Vagina (tissue), 2 donors: Measurements from ENCODE around the gene NUDT15. TPM values are rescaled to one million over a fixed set of nuclear protein-coding genes. Genes with fewer than 3 reads are reported as not detected.

ENCODE experiments used
- DNase-seq, 2 donors: peaks; one replicate each; pipeline ENCODE4 v3.0.0-alpha.2; 2017; ENCODE audit errors: extremely low spot score in 2 of 2
- H3K27ac ChIP-seq: fragments of 200-600 bp; sonication (generic); one replicate; pipeline ENCODE4 v1.5.1; 2019
- H3K27me3 ChIP-seq: fragments of 200-600 bp; sonication (generic); one replicate; pipeline ENCODE4 v1.5.1; 2019
- H3K36me3 ChIP-seq, 2 donors: fragments of 200-600 bp; sonication (generic); one replicate each; pipeline ENCODE4 v1.5.1; 2017 to 2019
- H3K4me1 ChIP-seq: fragments of 200-600 bp; sonication (generic); one replicate; pipeline ENCODE4 v1.5.1; 2019
- H3K4me3 ChIP-seq, 2 donors: fragments of 200-600 bp; sonication (generic); 1 replicate in 1 of 2; 2 replicates in 1 of 2; pipeline ENCODE4 v1.5.1; 2016 to 2019
- H3K9me3 ChIP-seq: fragments of 200-600 bp; sonication (generic); one replicate; pipeline ENCODE4 v1.5.1; 2019
- POLR2A ChIP-seq, 2 donors: fragments of 450-650 bp; IDR thresholded peaks; one replicate each; pipeline ENCODE4 v1.6.1; 2017; ENCODE audit warnings: antibody characterized with exemption in 2 of 2, mild to moderate bottlenecking in 2 of 2, moderate library complexity in 2 of 2
- POLR2AphosphoS5 ChIP-seq, 2 donors: sonication (generic); formaldehyde crosslinking; IDR thresholded peaks; one replicate each; pipeline ENCODE4 v1.9.0; 2017; ENCODE audit warnings: antibody characterized with exemption in 2 of 2, mild to moderate bottlenecking in 2 of 2, low read depth in 1 of 2; ENCODE audit not compliant: insufficient read depth in 1 of 2
- intact Hi-C: fragments of 100-400 bp; cut with DNase I; formaldehyde crosslinking; loops from one replicate; pipeline ENCODE4 v1.15.1; 2023
- total RNA-seq: library from RNA; depleted of rRNA; stranded (reverse); fragments of >200 nt; gene quantifications from one replicate; pipeline ENCODE4 v1.2.3, GENCODE V29; 2016
- TF ChIP-seq, protein P1 (sequence below), 3 experiments: fragments of 450-650 bp in 2 of 3; fragments of 200-600 bp in 1 of 3; sonication (generic) in 1 of 3; IDR thresholded peaks; one replicate each; pipeline ENCODE4 v1.5.1; 2017 to 2019; ENCODE audit warnings: antibody characterized with exemption in 3 of 3, mild to moderate bottlenecking in 2 of 3, moderate library complexity in 2 of 3

NUDT15 gene
- total RNA-seq, 1 donor from 2014 or later, result 9.3 TPM

DNA sequence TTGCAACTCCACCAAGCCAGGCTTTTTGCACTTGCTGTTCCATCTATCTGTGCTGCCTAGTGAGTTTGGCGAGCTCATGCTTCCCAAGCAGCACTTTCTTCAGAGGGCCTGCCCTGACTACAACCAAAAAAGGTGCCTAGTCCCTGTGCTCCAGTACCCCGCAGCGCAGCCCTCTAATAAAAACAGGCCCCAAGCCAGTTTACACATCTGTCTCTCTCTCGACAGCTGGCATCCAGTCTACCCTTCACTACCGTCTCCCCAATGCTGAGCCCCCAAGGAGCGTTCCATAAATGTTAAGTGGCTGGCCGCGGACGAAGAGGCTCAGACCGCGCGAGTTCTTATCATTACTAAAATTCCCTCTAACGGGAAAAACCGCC is 56.9 kb downstream of the NUDT15 start:
- DNase-seq, result no peak
- TF ChIP-seq, protein P1, sequence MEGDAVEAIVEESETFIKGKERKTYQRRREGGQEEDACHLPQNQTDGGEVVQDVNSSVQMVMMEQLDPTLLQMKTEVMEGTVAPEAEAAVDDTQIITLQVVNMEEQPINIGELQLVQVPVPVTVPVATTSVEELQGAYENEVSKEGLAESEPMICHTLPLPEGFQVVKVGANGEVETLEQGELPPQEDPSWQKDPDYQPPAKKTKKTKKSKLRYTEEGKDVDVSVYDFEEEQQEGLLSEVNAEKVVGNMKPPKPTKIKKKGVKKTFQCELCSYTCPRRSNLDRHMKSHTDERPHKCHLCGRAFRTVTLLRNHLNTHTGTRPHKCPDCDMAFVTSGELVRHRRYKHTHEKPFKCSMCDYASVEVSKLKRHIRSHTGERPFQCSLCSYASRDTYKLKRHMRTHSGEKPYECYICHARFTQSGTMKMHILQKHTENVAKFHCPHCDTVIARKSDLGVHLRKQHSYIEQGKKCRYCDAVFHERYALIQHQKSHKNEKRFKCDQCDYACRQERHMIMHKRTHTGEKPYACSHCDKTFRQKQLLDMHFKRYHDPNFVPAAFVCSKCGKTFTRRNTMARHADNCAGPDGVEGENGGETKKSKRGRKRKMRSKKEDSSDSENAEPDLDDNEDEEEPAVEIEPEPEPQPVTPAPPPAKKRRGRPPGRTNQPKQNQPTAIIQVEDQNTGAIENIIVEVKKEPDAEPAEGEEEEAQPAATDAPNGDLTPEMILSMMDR (IDR thresholded peaks at IDR 0.05), result no peak
- TF ChIP-seq POLR2A (IDR thresholded peaks at IDR 0.05), result no peak
- no peak for TF ChIP-seq POLR2AphosphoS5 (IDR thresholded peaks at IDR 0.05; ENCODE audit: insufficient read depth in 1 of 2, low read depth in 1 of 2)
- intact Hi-C loops, result loop anchor here (10.0 kb wide), 1 partner anchor 210 kb away; the partner anchor contains the start of gene RB1
- Histone ChIP-seq H3K27me3 (no peaks in the 10 kb centered on the region), H3K27ac (peak overlapping the region; percentile 94), H3K36me3 (no peaks in the 10 kb centered on the region), H3K9me3 (no peaks in the 10 kb centered on the region), H3K4me1 (peaks cover 44% of the 10 kb centered on the region), H3K4me3 (peak overlapping the region; percentile 72 to 98)

DNA sequence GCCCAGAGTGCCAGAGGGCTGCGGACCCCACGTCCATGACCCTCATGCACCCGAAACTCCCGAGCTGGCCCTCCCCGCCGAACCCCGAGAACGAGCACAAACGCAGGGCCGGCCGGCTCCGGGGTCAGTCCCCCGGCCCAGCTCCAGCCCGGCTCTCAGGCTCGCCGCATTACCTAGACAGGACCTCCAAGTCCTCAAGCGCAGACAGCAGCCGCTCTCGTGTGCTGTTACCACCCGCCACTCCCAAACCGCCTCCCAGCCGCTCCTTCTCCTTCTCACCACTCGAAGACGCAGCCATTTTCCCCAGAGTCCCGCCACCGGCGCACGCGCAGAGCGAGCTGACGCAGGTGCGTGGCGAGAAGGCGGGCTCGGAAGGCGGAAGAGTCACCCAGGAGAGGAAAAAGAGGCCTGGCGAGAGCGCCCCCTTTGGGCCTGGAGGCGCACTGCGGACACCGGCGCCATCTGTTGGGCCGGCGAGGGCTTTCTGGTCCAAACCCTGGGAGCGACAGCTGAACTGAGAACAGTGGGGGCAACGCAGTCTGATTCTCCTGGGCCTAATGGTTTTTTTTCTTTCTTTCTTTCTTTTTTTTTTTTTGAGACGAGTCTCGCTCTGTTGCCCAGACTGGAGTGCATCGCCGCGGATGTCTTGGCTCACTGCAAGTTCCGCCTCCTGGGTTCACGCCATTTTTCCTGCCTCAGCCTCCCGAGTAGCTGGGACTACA is 57.4 kb downstream of the NUDT15 start, which contains the start of gene MED4:
Gene MED4, minus strand, starts transcription at position 324 of the 722 bp plus-strand sequence. Its CDS starts 26 bp downstream, at position 298.
- Histone ChIP-seq H3K27me3 (no peaks in the 10 kb centered on the region), H3K4me1 (peaks cover 38% of the 10 kb centered on the region), H3K27ac (peak within 1 kb of the TSS; percentile 94), H3K4me3 (peak within 1 kb of the TSS; percentile 72 to 98), H3K36me3 (no peaks in the 10 kb centered on the region), H3K9me3 (no peaks in the 10 kb centered on the region)
- TF ChIP-seq, protein P1 (IDR thresholded peaks at IDR 0.05), result peak; percentile 94 to 100 (median 98)
- peak; percentile 97 to 100 for TF ChIP-seq POLR2AphosphoS5 (IDR thresholded peaks at IDR 0.05; ENCODE audit: insufficient read depth in 1 of 2, low read depth in 1 of 2)
- peak in 1 of 2 donors; percentile 74 for TF ChIP-seq POLR2A (IDR thresholded peaks at IDR 0.05)
- DNase-seq, result peak; percentile 93 to 99
- intact Hi-C loops, result loop anchor here (10.0 kb wide), 1 partner anchor 210 kb away; the partner anchor contains the start of gene RB1

DNA sequence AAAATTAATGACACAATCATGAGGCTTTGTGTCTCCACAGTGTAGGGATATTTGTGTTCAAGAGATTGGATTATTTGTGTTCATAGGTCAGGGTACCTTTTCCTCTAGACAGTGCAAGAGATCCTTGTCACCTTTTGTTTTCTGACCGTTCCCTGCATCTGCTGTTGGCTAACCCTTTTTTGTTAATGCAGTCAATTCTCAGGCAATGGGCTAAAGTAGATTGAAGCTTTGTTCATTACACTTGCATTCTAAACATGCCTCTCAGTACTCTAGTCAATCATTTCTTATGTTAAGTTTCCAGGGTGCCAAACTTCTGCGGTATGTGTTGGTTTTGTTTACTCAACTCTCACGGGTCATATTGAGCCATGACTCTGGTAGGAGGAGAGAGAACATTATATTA is 59.1 kb downstream of the NUDT15 start:
- H3K4me3 ChIP-seq, result no peak overlapping the region
- no peaks in the 10 kb centered on the region for H3K9me3 ChIP-seq
- no peaks in the 10 kb centered on the region for H3K27me3 ChIP-seq
- TF ChIP-seq, protein P1 (IDR thresholded peaks at IDR 0.05), result no peak
- no peak for TF ChIP-seq POLR2A (IDR thresholded peaks at IDR 0.05)
- TF ChIP-seq POLR2AphosphoS5 (IDR thresholded peaks at IDR 0.05; ENCODE audit: insufficient read depth in 1 of 2, low read depth in 1 of 2), result no peak
- H3K4me1 ChIP-seq, result peaks cover 28% of the 10 kb centered on the region
- no peak for DNase-seq
- intact Hi-C loops, result loop anchor here (10.0 kb wide), 1 partner anchor 208 kb away; the partner anchor contains the start of gene RB1
- no peak overlapping the region for H3K27ac ChIP-seq
- H3K36me3 ChIP-seq, result no peaks in the 10 kb centered on the region

Other genes with a start within 250 kb of the NUDT15 start
- gene SUCLA2, start 36.5 kb upstream of the NUDT15 start, total RNA-seq, result 51.1 TPM
- gene MED4, start 57.4 kb downstream of the NUDT15 start, total RNA-seq, result 47.1 TPM
- gene ITM2B, start 195.5 kb downstream of the NUDT15 start, total RNA-seq, result 475 TPM